OCI-M2 (cell line): ENCODE data around the gene RNF187.

Experiments used
- DNase-seq: peaks from one replicate; lab custom pipeline; 2025; ENCODE audit not compliant: unreplicated experiment; lab: John Stamatoyannopoulos, UW

RNF187 gene

DNA sequence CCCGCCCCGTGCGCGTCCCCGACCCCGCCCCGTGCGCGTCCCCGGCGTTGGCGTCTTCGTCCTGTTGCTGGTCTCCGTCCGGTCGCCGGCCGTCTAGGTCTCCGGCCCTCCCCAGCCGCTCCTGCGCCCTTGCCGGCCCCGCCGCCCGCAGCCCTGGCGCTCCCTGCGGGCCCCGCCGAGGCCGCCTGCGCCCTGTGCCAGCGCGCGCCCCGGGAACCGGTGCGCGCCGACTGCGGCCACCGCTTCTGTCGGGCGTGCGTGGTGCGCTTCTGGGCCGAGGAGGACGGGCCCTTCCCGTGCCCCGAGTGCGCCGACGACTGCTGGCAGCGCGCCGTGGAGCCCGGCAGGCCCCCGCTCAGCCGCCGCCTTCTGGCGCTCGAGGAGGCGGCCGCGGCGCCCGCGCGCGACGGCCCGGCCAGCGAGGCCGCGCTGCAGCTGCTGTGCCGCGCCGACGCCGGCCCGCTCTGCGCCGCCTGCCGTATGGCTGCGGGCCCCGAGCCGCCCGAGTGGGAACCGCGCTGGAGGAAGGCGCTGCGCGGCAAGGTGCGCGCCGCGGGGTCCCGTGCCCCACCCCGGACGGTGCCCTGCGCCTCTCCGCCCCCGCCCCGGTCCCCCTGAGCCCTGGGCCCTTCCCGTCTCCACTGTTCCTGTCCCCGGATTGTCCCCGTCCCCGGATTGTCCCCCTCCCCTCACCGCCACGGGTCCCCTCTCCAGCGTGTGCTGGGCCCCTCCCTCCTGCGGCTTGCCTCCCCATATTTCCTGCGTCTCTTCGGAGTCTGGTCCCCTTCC is at the start of gene RNF187:
Gene RNF187 (plus strand): TSS at position 47 of the 789 bp plus-strand sequence.
- DNase-seq: no peak

GRCh38 chr1:228437424-228437962 is 49.7 kb upstream of the RNF187 start:
- DNase-seq: no peak

- no peak for DNase-seq
These were observed 48.9 kb upstream of the RNF187 start for GRCh38 chr1:228438266-228438665.

GRCh38 chr1:228440761-228441500 is 46.3 kb upstream of the RNF187 start:
- no peak for DNase-seq

GRCh38 chr1:228443395-228443794 is 43.8 kb upstream of the RNF187 start:
- no peak for DNase-seq

DNA sequence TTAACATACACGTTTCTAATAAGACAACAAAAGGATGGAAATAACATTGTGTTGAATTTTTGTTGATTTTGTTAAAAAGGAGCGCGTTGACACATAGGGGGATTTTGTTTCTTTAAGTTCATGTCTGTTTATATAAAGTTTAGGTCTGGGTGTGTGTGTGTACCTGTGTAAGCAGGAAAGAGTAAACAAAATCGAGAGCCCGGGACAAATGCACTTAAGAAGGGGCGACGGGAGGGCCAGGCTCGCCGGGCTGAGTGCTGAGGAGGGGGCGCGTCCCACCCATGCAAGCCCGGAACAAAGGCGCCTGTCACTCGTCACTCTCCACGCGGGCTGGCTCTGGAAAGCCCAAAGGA is 41.7 kb upstream of the RNF187 start:
- DNase-seq: no peak

- no peak for DNase-seq
These were observed 41.1 kb upstream of the RNF187 start for GRCh38 chr1:228445843-228446650.

GRCh38 chr1:228446852-228447251 is 40.3 kb upstream of the RNF187 start:
- no peak for DNase-seq

- no peak for DNase-seq
These were observed 38.8 kb upstream of the RNF187 start for GRCh38 chr1:228448372-228448771.

GRCh38 chr1:228450200-228450599 is 37.0 kb upstream of the RNF187 start:
- no peak for DNase-seq

GRCh38 chr1:228452194-228453021 is 34.8 kb upstream of the RNF187 start:
- no peak for DNase-seq

DNA sequence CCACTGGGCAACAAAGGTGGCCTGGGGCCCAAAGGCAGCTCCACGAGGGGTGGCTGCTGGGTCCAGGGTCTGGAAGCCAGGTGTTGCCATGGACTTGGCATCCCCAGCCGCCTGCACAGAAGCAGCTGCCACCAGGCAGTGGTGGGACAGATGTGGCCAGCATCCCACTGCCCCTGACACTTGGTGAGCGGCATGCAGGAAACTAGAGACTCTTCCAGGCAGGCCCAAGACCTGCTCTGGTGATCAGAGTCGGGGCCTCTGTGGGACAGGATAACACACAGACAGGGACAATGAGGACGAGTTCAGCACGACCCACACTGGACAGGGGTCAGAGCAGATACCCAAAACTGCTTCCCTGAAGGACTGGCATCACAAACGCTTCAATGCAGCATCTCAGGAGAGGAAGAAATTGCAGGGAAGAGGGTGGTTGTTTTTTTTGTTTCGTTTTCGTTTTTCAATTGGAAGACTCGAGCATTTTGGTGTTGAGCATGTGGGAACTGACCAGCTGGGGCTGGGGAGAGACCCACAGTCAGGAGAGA is 34.1 kb upstream of the RNF187 start:
- no peak for DNase-seq

- no peak for DNase-seq
These were observed 33.6 kb upstream of the RNF187 start for GRCh38 chr1:228453614-228454013.

DNA sequence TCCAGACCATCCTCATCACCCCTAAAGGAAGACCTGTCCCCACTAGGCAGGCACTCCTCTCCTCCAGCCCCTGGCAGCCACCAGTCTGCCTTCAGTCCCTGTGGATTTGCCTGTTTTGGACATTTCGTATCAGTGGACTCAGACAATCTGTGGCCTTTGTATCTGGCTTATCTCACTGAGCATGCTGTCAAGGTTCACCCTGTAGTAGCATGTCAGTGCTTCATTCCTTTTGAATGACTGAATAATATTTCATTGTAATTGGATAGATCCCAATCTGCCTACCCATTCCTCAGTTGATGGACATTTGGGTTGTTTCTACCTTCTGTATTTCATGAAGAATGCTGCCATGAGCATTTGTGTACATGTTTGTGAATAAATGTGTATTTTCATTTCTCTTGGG is 32.9 kb upstream of the RNF187 start:
- DNase-seq: no peak

DNA sequence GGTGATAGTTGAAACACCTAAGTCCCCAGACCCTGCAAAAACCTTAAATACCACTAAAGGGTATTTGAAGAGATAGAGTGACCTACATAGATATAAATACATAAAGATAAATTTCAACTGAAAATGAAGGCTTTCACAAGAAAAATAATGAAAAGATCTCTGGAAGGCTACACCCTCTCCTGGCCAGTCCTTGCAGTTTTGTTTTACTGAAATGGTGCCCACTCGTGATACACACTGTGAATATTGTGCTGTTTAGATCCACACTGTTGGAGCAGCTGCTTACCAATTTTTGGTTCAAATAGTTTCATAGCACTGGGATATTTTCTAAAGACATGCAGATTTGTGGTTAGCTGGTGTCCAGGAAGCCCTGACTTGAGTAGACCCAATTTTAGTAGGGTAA is 31.5 kb upstream of the RNF187 start:
- DNase-seq: no peak

GRCh38 chr1:228456252-228457016 is 30.7 kb upstream of the RNF187 start:
- DNase-seq: no peak

DNA sequence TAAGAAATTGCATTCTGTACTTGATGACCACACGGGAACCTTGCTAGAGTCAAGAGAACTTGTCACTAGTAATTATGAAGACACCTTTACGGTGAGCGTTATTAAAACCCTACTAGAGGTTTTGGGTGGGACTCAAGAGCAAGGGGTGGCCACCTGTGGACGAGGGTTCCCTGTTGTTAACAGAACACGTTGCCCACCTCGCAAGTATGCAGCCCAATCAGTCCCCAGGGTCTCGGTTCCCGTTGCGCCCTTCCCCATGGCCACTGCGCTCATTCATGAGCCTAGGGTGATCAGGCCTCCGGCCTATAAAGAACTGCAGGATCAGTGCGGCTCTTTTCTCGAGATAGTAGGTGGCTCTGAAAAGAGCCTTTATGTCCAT is 30.2 kb upstream of the RNF187 start:
- no peak for DNase-seq

DNA sequence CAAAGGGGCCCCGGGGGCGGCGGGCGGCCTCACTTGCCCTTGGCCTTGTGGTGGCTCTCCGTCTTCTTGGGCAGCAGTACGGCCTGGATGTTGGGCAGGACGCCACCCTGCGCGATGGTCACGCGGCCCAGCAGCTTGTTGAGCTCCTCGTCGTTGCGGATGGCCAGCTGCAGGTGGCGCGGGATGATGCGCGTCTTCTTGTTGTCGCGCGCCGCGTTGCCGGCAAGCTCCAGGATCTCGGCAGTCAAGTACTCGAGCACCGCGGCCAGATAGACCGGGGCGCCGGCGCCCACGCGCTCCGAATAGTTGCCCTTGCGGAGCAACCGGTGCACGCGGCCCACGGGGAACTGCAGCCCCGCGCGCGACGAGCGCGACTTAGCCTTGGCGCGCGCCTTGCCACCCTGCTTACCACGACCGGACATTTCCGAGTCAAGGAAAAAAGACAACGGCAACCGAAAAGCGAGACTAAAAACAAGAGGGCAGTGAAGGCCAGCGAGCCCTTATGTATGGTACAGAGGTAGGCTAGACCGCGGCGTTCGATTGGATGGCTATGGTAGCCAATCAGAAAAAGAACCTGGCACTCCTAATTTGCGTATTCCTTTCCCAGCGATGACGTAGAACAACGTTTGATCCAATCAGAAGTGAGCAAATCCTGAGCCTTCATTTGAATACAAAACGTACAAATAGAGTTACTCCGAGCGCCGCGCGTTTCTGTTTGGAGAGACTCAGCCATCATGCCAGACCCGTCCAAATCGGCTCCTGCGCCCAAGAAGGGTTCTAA is 29.6 kb upstream of the RNF187 start:
- peak; percentile 94 for DNase-seq
